Renal cortex interstitium (tissue), 15 donors: Measurements from ENCODE around the gene HDAC11. TPM values are rescaled to one million over a fixed set of nuclear protein-coding genes. Genes with fewer than 3 reads are reported as not detected.
"Not testable (repeated sequence)": the region's sequence is repeated elsewhere in the genome, so short reads cannot be mapped to it uniquely, and the experiment has no call there.

Source experiments
- DNase-seq, 11 donors: peaks; one replicate each; pipeline ENCODE4 v3.0.0-alpha.2; 2013; ENCODE audit warnings: low read depth in 9 of 11, low spot score in 4 of 11; ENCODE audit errors: extremely low read depth in 1 of 11
- long read RNA-seq, 16 experiments: transcript quantifications; one replicate each; lab custom pipeline, GENCODE V29; 2026
- polyA plus RNA-seq, 3 donors: library from polyadenylated mRNA; unstranded; fragments of 120-200 nt; gene quantifications; one replicate each; pipeline ENCODE4 v1.2.1, GENCODE V29; 2013; ENCODE audit not compliant: insufficient read length in 3 of 3

HDAC11 gene, protein sequence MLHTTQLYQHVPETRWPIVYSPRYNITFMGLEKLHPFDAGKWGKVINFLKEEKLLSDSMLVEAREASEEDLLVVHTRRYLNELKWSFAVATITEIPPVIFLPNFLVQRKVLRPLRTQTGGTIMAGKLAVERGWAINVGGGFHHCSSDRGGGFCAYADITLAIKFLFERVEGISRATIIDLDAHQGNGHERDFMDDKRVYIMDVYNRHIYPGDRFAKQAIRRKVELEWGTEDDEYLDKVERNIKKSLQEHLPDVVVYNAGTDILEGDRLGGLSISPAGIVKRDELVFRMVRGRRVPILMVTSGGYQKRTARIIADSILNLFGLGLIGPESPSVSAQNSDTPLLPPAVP
- 10 to 100 TPM; 17.8 to 22.3 (median 21.7) TPM for polyA plus RNA-seq
- long read RNA-seq, donor 1, partial matches to known transcripts = 0 of 6 reads
- long read RNA-seq, donor 1, other reads (novel, unspliced or antisense) = 0 of 6 reads
- long read RNA-seq, donor 2, partial matches to known transcripts = 0 of 1 reads
- long read RNA-seq, donor 2, other reads (novel, unspliced or antisense) = 0 of 1 reads
- long read RNA-seq, donor 3, partial matches to known transcripts = 0 of 4 reads
- long read RNA-seq, donor 3, other reads (novel, unspliced or antisense) = 0 of 4 reads
- long read RNA-seq, donor 4, partial matches to known transcripts = 0 of 2 reads
- long read RNA-seq, donor 4, other reads (novel, unspliced or antisense) = 0 of 2 reads
- long read RNA-seq, donor 5 = 0 reads
- long read RNA-seq, donor 6, partial matches to known transcripts = 0 of 4 reads
- long read RNA-seq, donor 6, other reads (novel, unspliced or antisense) = 0 of 4 reads
- long read RNA-seq, donor 7, partial matches to known transcripts = 0 of 2 reads
- long read RNA-seq, donor 7, other reads (novel, unspliced or antisense) = 0 of 2 reads
- long read RNA-seq, donor 8, transcript HDAC11-201 (10 exons, 2,960 nt) = major isoform, 5 of 8 reads
- long read RNA-seq, donor 8, partial matches to known transcripts = 0 of 8 reads
- long read RNA-seq, donor 8, other reads (novel, unspliced or antisense) = 0 of 8 reads
- long read RNA-seq, donor 9, transcript HDAC11-201 (10 exons, 2,960 nt) = major isoform, 5 of 6 reads
- long read RNA-seq, donor 9, partial matches to known transcripts = 0 of 6 reads
- long read RNA-seq, donor 9, other reads (novel, unspliced or antisense) = 0 of 6 reads
- long read RNA-seq, donor 10, partial matches to known transcripts = 0 of 5 reads
- long read RNA-seq, donor 10, other reads (novel, unspliced or antisense) = 0 of 5 reads
- long read RNA-seq, donor 11, partial matches to known transcripts = 0 of 3 reads
- long read RNA-seq, donor 11, other reads (novel, unspliced or antisense) = 0 of 3 reads
- long read RNA-seq, donor 12 = 0 reads
- long read RNA-seq, donor 13, partial matches to known transcripts = 0 of 5 reads
- long read RNA-seq, donor 13, other reads (novel, unspliced or antisense) = 0 of 5 reads
- long read RNA-seq, donor 14, partial matches to known transcripts = 0 of 5 reads
- long read RNA-seq, donor 14, other reads (novel, unspliced or antisense) = 0 of 5 reads
- long read RNA-seq, donor 15, partial matches to known transcripts = 0 of 2 reads
- long read RNA-seq, donor 15, other reads (novel, unspliced or antisense) = 0 of 2 reads
- long read RNA-seq, donor 16, transcript HDAC11-201 (10 exons, 2,960 nt) = major isoform, 10 of 12 reads
- long read RNA-seq, donor 16, partial matches to known transcripts = 0 of 12 reads
- long read RNA-seq, donor 16, other reads (novel, unspliced or antisense) = 0 of 12 reads

GRCh38 chr3:13479582-13480339 is at the start of gene HDAC11:
Gene HDAC11, plus strand, starts transcription at chr3:13480306. Its CDS starts 42 bp downstream, at chr3:13480348.
- peak; percentile 82 to 97 (median 95) for DNase-seq

DNA sequence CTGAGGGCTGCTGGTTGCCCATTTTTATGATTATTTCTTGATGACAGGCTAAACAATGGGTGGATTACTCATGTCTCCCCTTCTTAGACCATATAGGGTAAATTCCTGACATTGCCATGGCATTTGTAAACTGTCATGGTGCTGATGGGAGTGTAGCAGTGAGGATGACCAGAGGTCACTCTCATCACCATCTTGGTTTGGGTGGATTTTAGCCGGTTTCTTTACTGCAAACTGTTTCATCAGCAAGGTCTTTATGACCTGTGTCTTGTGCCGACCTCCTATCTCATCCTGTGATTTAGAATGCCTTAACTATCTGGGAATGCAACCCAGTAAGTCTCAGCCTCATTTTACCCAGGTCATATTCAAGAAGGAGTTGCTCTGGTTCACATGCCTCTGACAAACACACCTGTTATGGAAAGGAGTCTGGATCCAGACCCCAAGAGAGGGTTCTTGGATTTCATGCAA is 49.7 kb upstream of the HDAC11 start:
- DNase-seq = not testable (repeated sequence)

- no peak for DNase-seq
Measured at GRCh38 chr3:13432093-13432492, 48.0 kb upstream of the HDAC11 start.

DNA sequence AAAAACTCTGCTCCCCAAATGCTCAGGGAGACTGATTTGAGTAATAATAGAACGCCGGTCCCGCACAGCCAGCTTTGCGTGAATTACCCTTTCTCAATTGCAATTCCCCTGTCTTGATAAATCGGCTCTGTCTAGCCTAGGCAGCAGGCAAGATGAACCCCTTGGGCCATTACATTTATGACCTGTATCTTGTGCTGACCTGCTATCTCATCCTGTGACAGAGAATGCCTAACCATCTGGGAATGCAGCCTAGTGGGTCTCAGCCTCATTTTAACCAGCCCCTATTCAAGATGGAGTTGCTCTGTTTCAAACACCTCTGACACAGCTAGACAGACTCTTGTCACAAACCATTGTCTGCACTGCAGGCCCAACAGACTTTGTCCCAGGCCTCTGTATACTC is 46.2 kb upstream of the HDAC11 start:
- DNase-seq = no peak

DNA sequence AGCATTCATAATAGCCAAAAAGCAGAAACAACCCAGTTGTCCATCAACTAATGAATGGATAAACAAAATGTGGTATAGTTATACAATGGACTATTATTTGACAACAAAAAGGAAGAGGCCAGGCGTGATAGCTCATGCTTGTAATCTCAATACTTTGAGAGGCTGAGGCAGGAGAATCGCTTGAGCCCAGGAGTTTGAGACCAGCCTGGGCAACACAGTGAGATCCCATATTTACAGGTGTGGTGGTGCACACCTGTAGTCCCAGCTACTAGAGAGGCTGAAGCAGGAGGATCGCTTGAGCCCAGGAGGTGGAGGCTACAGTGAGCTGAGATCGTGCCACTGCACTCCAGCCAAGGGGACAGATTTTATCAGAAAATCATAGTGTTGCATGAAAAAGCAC is 43.9 kb upstream of the HDAC11 start:
- not testable (repeated sequence) for DNase-seq

- no peak for DNase-seq
Measured at GRCh38 chr3:13440204-13440817, 39.8 kb upstream of the HDAC11 start.

- DNase-seq = not testable (repeated sequence)
Measured at GRCh38 chr3:13442882-13443281, 37.2 kb upstream of the HDAC11 start.

GRCh38 chr3:13451301-13451673 is 28.8 kb upstream of the HDAC11 start:
- no peak for DNase-seq

DNA sequence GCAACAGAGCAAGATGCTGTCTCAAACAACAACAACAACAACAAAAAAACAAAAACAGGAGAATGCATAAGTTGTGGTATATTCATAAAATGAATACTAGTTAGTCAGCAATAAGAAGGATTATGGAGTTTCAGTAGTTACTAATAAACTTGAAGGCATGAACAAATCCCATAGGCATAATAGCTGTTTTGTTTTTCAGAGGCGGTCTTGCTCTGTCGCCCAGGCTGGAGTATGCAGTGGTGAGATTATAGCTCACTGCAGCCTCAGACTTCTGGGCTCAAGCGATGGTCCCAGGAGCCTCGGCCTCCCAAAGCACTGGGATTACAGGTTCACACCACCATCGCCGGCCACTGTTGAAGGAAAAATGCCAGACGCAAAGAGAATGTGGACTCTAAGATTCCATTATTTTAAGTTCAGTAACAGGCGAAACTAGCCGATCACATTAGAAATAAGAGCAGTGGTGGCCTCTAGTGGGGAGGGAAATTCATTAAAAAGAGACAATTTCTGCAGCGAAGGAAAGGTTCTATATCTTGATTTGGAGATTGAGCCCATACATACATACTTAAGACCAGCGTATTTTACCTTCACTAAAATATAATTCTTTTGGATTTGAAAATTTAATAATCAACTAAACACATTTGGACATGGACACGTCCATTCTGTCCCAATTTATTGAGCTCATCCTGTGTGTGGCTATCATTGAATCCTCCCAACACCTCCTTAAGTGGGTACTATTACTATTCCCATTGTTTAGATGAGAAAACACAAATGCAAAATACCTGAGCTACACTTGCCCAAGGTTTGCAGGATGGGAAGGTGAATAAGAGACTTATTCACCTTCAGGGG is 27.4 kb upstream of the HDAC11 start:
- peak in 4 of 11 donors; percentile 29 to 73 (median 39) for DNase-seq

DNA sequence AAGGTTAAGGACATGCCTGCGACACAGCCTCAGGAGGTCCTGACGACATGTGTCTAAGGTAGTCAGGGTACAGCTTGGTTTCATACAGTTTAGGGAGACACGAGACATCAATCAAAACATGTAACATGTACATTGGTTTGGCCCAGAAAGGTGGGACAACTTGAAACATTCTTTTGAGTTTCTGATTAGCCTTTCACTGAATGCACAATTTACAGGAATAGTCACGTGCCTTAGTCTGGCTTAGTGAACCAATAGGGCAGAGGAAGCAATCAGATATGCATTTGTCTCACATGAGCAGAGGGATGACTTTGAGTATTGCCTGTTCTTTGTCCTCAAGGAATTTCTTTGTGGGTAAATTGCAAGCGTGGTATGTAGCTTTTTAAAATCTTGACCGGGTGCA is 24.5 kb upstream of the HDAC11 start:
- no peak for DNase-seq

GRCh38 chr3:13457593-13457992 is 22.5 kb upstream of the HDAC11 start:
- DNase-seq = no peak

- no peak for DNase-seq
Measured at GRCh38 chr3:13459605-13460340, 20.3 kb upstream of the HDAC11 start.

DNA sequence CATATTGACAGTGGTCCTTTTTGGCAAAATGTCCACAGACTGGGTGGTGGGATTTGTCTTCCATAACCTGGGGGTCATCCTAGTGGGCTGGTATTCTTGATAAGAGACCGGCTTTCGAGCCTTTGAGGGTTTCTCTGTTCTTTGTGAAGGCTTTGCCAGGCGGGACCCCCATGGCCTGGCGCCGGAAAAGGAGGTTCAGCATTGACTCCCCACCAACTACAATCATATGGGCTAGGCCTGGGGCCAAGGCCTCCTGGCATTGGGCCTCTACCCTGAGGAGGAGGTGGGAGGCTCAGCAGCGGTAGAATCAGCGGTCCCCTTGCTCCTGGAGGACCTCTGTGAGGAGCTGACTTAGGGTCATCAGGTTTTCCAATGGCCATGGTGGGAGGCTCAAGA is 19.8 kb upstream of the HDAC11 start:
- no peak for DNase-seq

DNA sequence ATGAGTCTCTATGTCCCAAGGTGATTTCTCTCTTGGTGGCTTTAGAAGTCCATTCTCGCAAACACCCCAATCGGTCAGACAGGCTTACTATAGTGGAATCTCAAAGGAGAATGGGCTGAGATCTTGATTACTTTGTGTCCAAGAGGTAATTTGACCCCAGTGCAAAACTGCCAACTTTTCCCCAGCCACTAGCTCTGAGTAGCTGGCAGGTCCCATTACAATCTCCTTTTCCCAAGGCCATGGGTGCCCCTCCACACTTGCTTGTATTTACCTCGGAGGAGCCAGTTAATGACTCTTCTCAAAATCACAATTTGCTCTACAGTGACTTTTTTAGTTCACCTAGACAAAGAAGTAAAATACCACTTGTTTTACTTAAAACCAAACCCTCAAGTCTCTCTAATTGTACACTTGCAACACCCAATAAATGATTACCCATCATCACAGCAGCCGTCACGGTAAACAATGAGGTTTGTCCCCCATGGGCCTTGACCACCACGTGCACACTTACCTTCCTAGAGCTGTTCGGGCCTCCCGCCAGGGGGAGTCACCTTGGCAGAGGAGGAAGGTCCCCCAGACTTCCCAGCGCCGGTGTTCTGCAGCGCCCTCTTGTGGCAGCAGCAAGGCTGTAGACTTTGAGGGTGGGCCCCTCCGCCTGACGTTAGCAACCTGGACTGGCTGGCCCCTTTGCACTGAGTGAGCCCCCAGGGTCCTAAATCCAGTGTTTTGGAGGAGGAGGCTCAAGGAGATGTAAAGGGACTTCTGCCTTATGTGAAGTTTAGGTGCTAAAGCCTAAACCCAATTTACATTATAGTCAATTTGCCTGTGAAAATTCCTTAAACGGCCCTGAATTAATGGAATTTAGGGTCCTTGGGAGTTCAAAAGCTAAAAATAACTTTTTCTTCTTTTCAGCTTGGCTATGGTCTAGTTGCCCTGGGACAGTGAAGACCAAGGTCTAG is 18.7 kb upstream of the HDAC11 start:
- DNase-seq = peak in 1 of 11 donors; percentile 65
